Activated naive CD4-positive, alpha-beta T cell treated with anti-CD3 and anti-CD28 coated beads, Interleukin-2, amount 50 U/mL, for 16 hours (primary cell): Measurements from ENCODE around the gene MRGPRD.

ENCODE experiments used
- DNase-seq: peaks from one replicate; pipeline ENCODE4 v3.0.0-alpha.2; 2020

Gene MRGPRD, protein sequence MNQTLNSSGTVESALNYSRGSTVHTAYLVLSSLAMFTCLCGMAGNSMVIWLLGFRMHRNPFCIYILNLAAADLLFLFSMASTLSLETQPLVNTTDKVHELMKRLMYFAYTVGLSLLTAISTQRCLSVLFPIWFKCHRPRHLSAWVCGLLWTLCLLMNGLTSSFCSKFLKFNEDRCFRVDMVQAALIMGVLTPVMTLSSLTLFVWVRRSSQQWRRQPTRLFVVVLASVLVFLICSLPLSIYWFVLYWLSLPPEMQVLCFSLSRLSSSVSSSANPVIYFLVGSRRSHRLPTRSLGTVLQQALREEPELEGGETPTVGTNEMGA

GRCh38 chr11:68980776-68981065, at the start of gene MRGPRD:
MRGPRD (minus strand) TSS chr11:68980986; CDS start chr11:68980986, 0 bp downstream.
- DNase-seq, result no peak

DNA sequence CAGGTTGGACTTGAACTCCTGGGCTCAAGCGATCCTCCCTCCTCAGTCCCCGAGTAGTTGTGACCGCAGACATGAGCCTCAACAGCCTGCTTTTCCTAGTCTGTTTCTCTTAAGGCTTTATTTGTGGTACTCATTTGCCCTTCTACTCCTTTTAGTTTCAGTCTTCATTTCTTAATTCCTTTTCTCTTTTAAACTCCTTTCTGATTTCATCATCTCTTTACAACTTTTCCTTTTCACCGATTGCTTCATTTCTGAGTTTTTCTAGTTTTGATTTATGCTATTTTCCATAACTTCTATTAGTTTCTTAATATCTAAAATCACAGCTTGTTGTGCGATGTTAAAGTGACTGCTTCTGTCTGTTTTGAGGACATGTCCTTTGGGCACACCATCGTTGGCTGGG, 49.5 kb upstream of the MRGPRD start:
- DNase-seq, result no peak

DNA sequence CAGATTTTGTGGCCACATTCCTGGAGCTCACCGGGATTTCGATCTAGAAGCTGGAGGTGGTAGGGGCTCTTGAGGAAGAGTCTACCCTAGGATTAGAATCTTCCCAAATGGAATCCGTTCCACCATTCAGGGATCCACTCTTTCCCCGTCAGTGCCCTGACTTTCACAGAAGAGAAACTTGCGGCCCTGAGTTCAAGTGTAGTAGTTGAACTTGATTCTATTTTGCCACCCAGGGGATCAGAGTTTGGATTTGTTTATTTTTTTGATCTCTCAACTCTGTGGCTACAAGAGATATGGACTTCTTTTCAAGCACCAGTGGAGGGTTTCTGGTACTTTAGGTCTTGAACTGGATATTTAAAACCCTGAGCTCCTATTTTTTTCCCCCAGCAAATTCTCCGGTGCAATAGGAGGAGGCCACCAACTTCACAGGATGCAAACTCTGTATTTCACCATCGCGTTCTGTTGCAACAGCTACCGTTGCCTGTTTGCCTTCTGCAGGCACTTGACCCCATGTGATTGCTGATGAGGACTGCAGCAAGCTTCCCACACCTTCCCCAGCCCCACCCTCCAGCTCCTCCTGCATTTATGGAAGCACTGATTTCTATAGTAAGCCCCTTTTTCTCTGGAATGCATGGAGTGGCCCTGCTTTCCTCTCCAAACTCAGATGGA, 47.1 kb upstream of the MRGPRD start:
- no peak for DNase-seq

DNA sequence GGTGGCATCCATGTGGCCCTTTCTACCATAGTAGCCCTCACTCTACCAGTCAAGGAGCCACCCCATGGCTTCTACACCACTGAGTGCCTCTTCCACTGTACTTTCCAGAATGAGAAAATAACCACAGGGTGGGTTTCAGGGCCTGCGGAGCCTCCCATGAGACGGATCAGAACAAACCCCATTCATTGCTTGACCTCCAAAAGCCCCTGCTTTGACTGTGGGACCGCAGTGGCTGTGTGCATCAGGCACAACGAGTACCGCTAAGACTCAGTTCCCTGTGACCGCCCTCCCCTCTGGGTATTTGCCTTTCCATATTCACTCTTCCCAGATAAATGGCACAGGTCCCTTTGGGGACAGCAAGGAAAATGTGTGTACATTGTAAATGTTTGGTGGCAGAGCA, 43.7 kb upstream of the MRGPRD start:
- no peak for DNase-seq

- no peak for DNase-seq
Measured at GRCh38 chr11:69022260-69022659, 41.5 kb upstream of the MRGPRD start.

GRCh38 chr11:69018924-69019323, 38.1 kb upstream of the MRGPRD start:
- no peak for DNase-seq

DNA sequence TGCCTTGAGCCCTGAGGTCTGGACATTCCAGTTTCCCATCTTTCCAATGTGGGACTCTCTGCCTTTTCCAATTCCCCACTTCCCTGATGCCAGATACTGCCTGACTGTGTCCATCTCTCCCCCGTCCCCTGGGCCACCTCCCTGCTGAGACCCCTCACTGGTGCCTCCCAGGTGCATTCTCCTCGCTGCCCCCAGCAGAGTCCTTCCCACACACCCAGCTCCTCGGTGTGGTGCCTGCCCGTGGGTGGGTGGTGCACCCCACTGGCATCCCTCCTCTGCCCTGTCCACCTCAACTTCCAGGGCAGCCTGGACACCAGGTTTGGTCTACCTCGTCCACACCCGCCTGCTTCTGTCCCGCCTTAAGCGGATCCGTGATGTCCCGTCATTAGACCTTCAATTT, 37.2 kb upstream of the MRGPRD start:
- no peak for DNase-seq

- DNase-seq, result no peak
Measured at GRCh38 chr11:69014898-69015549, 34.2 kb upstream of the MRGPRD start.

- no peak for DNase-seq
Measured at GRCh38 chr11:69014084-69014851, 33.5 kb upstream of the MRGPRD start.

DNA sequence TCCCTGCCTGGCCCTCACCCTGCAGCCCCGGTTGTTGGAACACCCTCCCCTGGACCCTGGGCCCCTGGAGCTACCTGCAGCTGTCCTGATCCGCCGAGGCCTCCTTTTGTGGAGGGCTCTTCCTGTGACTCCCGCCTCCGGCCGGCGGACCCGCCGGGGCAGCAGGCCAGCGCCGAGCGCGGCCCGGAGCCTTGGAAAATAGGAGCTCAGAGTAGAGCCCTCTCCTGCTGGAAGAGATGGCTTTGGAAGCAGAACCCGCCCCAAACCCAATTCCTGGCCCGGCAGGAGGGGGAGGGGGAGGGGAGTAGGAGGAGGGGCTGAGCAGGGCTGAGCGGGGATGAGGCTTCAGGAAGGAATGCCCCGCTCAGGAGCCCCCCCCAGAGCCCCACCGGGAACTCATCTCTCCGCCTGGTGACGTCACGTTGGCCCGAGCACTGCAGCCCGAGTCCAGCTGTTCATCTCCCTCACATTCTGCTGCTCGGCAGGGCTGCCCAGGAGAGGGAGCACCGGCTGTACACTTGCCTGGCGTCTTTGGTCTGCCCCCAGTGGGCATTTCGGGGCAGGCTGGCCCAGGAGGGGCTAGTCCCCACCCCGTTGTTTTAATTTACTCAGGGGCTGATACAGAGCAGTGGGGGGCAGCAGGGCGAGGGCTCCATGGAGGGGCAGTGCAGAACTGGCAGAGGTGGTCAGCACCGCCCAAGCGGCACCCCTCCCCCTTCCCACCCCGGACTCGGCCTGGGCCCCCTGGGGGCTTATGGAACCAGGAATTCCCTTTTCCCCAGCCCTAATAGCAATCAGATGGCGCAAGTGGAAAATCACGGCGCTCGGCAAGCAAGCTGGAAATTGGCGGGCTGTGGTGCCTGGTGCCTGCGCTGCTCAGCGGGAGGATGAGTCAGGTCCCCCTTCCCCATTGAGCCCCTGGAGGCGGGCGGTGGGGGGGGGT, 32.5 kb upstream of the MRGPRD start, which contains the start of gene MRGPRF:
MRGPRF (minus strand) TSS at position 238 of the 943 bp plus-strand sequence. CDS start 3,345 bp downstream, outside the sequence.
- DNase-seq, result no peak

- no peak for DNase-seq
Measured at GRCh38 chr11:69012092-69013008, 31.6 kb upstream of the MRGPRD start.

DNA sequence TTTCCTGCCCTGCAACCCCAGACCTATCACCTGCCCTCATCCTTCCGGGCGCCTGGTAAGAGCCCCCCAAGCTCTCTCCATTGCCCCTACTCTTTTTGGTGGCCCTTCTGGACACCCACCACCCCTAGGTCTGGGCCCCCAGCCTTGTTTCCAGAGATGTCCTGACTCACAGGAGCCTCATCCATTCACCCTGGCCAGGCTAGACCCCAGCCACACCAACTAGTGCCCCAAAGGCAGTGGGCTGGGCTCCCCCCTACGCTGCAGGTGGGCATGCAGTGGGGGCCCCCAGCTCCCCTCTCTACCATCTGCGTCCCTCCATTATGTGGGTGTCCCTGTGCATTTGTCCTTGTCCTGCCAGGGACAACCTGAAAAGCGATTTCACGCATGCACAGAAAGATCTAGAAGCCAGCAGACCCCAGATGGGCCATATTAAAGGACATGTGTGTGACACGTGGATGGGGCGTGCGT, 30.9 kb upstream of the MRGPRD start:
- DNase-seq, result no peak

DNA sequence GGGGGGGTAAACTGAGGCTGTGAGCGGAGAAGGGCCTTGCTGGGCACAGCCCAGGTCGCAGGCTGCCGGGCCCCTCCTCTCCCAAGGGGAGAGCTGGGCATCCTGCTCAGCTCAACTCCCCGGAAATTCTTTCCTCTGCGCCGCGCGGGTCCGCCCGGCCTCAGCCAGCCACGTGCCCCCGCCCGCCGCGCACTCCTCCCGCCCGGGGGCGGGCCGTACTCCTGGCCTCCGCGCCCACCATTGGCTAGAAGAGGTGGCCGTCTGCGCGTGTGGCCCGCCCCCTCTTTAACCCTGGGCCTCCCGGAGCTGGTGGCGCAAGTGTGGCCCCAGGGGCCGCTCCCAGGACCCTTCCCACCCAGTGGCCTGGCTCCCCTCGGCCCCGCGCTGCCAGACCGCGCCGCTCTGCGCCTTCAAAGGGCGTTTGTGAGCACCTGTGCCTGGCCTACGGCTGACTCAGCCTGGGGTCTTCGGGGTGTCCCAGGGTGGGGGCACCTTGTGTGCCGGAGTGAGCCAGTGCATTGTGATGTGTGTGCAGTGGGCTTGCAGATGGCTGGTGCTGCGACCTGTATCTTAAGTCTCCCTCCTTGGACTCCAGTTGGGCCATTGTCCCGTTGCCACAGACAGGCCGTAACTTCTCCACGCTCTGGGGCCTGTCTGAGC, 30.3 kb upstream of the MRGPRD start:
- DNase-seq, result peak; percentile 34

DNA sequence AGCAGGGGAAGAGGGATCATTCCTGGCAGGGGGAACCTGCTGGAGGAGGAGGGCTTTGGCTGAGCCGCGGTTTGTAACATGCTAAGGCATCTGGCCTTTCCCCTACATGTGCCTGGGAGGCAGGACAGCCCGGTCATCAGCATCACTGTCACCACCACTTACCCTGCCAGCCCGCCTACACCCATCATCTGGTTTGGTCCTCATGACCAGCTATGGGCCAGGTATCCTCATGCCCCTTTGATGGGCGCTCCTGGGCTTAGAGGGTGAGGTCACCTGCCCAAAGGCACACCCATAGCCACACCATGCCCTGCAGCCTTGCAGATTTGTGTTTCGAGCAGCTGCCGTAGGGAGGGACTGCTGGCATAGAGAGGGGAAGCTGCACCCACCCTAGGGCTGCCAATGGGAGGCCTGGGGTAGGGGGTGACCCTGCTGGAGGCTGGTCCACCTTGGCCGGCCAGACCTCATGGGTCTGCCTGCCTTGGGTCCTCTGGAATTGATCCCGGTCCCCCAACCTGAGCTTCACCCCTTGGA, 29.6 kb upstream of the MRGPRD start:
- DNase-seq, result no peak

GRCh38 chr11:69009441-69010211, 28.8 kb upstream of the MRGPRD start:
- no peak for DNase-seq

DNA sequence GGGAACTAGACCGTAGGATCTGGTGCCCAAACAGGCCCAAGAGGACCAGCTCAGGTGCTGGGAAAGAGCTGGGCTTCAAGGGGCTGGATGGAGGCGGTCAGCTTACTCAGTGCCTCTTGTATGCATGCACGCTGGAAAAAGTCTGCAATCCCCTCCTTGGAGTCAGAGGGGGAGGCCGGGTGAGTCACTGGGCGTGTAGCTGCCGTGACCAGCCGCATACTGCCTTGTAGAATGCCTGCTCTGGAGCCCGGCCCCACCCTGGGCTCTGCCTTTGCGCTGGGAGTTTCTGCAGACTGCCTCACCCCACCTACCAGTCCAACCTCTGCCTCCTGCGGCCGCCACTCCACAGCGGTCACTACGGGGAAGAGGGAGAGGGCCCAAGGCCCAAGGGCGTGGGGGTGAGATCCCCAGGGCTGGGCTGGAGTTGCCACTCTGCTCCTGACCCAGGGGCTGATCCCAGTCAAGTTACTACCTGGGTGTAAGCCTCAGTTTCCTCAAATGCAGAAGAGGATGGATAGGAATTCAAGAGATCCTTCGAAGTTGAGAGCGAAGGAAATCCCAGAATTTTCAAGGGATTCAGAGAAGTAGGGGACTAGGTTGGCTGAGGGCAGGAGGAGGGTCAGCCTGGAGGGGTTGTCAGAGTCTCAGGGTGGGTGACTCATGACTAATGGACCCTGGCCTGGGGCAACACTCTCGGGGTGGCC, 28.1 kb upstream of the MRGPRD start:
- DNase-seq, result no peak

- DNase-seq, result no peak
Measured at GRCh38 chr11:69007975-69008381, 27.2 kb upstream of the MRGPRD start.

GRCh38 chr11:69006816-69007215, 26.0 kb upstream of the MRGPRD start:
- DNase-seq, result no peak
